ENCODE results near the gene CKAP5.

The CKAP5 gene

DNA sequence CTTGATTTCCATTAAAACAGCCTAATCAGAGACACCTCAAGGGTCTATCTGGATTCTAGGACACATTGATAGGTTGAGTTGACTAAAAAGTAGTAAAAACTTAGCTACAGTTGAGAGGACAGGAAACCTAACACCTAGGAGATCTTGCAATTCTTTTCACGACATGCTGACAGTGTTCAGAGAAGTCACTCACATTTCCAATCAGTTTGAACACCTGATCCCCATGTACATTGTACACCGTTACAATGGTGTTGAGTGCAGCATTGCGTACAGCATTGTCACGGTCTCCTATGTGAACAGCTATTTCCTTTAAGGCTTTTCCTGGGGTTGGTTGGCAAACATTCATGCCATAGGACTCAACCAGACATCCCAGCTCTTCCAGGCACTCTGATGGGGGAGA is 84.3 kb downstream of the CKAP5 start:
- no peak for DNase-seq

DNA sequence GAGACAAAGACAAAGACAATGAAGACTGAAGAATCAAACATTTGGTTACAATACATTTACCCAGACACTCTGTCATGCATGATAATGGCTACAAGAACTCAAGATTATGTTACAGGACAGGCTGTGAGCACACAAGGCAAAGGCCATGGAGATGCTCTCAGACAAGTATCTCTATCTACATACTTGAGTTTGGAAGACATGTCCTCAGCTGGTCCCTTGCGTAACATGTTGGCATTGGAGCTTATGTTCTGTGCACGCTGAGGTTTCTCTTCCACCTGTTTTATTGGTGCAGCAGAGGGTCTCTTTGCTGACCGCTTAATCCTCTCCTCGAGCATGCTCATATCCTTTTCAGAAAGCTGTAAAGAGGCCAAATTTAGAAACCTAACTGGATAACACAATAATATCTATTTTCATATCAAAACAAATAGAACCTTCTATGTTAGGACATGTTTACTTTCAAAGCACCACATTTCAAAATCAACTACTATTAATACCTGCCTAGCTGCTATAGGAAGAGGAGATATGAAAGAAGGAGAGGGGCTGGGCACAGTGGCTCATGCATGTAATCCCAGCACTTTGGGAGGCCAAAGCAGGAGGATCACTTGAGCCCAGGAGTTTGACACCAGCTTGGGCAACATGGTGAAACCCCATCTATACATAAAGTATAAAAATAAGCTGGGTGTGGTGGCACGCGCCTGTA is 85.5 kb downstream of the CKAP5 start:
- no peak for DNase-seq

DNA sequence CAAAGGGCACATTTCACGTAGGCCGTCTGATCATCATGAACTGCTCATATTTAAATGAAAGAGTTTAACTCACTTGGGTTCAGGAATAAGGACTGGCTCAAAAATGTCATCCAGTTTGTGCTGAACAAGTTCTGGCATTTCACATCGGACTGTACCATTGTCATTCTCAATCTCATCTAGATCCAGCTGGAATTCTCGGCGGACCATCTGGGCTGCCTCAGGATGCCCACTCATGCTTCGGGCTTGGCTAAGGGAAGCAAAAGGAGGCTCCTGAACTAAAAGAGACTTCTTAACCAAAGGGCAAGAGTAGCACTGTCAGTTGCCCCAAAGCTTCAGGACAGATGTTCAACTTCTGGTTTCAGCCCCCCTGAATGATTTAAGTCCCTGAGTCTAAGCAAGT is 86.9 kb downstream of the CKAP5 start:
- DNase-seq: no peak

DNA sequence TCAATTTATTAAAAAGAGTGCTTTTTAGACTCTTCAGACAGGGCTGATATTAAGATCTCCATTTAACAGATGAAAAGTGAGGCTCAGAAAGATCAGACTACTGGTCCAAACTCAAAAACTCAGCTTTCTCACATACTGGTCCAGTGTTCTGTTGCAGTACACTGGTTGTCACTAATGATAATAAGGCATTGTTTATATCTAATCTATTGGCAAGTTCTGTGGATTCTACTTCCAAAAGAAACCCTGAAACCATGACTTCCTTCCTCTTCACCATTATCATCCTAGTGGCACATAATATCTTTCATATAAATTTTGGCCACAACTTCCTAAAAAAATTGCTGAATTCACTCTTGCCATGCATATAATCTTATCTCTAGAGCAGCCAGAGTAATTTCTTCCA is 90.1 kb downstream of the CKAP5 start:
- DNase-seq: no peak

DNA sequence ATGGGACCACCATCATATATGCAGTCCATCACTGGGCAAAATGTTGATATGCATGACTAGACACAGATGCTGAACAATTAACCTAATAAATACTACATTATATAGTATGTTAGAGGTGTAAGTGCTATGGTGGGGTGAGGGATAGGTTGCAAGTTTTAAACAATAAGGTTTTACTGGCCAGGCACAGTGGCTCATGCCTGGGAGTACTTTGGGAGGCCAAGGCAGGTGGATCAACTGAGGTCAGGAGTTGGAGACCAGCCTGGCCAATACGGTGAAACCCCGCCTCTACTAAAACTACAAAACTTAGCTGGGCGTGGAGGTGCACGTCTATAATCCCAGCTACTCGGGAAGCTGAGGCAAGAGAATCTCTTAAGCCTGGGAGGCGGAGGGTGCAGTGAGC is 98.9 kb downstream of the CKAP5 start:
- DNase-seq: no peak

DNA sequence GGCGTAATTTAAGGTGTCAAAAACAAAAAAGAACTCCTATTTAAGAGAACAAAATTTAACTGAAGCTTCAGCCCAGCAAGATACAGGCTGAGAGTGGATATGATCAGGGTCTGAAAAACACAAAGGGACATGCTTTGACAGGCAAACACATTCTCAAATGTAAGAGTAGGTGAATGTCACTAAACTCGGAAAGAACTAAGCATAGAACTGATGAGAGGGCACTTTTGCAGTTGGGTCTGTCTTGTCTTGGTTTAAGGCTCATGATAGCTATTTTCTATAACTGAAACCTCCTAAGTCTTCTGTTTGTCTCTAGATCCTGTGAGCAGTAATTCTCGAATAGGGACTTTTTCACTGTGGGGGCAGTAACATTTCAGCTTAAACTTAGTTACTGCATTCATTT is 100.1 kb downstream of the CKAP5 start:
- DNase-seq: no peak

DNA sequence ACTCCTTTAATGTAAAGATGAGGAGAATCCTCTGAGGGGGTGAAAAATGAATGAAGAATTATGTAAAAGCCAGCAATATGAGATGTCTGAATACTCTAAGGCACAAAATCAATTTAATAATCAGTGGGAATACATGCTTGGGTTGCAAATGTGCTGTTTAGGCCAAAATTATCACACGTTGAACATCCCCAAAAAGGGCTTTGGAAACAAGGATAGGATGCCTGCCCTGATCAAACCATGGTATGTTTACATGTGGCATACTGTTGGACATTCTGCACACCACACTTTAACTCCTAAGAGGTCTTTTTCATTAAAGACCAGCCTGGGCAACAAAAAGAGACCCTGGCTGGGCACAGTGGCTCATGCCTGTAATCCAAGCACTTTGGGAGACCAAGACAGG is 100.8 kb downstream of the CKAP5 start:
- DNase-seq: no peak

DNA sequence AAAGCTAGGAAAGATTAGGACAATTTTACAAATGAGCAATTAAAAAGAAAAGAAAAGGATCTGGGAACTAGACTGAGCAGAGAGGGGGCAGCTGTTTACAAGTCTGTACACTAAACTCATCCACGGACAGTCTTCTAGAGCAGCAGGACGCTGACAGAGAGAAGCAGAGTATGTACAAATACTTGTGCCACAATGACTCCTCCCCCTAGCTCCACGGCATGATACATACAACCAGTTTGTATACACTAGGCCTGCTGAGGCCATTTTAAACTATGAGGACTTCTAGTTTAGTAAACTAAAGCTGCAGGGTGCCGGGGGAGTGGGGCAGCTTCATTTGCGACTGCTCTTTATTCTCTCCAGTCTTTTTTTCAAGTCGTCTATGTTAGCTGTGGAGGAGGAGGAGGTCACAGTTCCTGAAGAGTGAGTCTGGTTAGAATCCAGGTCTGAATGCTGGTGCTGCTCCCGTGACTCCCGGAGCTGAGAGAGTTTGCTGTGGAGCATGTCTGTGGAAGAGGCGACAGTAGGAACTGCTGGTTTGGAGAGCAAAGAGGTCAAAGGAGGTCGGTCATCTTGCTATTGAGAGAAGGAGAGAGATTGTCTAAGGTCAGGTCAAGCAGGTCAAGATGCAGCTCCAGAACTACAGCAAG is 102.3 kb downstream of the CKAP5 start:
- no peak for DNase-seq

DNA sequence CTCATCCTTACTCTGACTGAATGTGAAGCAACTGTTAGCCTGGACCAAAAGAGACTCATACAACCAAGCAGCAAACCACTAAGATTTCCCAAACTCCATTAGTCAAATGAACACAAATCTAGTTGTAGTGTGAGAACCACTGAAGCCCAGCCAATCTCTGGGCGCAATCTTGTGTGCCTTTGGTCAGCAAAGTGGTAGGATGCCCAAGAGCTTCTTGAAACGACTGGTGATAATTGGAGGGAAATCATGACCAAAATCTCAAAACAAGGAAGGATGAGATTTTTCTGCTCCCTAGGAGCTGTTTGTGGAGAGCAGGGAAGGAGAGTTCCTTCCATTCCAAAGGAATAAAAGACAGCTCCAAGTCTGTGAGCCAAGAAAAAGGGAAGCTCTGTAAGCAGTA is 103.0 kb downstream of the CKAP5 start:
- no peak for DNase-seq

DNA sequence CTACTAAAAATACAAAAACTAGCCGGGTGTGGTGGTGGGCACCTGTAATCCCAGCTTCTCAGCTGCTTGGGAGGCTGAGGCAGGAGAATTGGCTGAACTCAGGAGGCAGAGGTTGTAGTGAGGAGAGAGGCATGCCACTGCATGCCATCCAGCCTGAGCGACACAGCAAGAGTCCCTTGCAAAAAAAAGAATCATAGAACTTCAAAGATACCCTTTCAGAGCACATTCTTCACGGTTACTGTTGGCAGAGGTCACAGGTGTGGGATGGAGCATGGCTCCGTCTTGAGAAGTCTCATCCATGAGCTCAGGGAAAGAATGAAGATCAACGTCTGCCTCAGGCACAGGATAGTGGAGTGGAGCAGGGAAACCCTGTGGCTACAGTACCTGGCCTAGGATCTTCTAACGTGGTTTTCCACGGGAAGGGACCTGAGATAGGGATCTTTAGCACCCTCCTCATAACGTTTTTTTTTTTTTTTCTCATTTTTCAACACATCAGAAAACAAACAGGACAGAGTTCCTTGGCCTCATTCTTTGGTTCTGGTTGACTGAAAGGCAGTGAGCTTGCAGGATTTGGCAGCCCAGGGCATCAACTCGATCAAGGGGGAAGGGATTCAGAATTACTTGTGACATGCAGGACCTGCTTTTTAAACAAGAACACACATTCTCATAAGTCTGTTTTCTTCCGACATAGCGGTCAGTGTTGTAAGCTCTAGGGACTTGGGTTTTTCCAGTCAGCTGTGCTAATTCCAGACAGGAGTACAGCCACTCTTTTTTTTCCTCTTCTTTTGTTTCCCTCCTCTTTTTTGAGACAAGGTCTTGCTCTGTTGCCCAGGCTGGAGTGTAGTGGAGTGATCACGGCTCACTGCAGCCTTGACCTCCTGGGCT is 104.2 kb downstream of the CKAP5 start:
- no peak for DNase-seq

DNA sequence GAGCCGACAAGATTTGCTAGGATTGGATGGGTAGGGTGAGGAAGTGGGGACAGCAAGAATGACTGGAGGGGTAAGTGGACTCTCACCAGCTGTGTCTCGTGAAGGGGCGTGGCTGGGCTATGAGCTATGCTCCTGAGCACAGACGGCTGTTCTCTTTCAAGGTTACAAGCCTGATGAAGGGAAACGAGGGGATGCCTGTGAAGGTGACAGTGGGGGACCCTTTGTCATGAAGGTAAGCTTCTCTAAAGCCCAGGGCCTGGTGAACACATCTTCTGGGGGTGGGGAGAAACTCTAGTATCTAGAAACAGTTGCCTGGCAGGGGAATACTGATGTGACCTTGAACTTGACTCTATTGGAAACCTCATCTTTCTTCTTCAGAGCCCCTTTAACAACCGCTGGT is 107.2 kb downstream of the CKAP5 start:
- DNase-seq: no peak

DNA sequence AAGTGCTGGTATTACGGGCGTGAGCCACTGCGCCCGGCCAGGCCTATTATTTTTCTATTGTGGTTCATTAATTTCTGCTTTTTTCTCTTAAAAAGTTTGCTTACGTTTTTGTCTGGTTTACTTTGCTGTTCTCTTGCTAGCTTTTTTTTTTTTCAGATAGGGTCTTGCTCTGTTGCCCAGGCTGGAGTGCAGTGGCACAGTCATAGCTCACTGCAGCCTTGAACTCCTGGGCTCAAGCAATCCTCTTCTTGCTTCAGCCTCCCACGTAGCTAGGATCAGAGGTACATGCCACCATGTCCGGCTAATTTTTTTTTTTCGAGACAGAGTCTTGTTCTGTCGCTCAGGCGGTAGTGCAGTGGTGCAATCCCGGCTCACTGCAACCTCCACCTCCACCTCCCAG is 108.4 kb downstream of the CKAP5 start:
- no peak for DNase-seq

DNA sequence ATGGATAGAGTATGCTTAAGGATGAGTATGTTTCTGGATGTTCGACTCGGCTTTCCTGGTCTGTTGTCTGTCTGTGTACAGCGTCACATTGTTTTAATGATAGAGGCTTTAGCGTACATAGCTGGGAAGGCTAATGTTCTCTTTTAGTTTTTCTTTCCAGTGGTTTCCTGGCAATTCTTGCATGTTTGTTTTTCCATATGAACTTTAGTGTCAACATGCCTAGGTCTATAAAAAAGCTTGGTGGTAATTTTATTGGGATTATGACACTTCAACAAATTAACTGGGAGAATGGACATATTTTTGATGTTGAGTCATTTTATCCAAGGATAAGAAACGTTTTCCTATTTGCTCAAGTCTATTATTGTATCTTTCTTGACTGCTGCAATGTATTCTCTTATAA is 109.5 kb downstream of the CKAP5 start:
- DNase-seq: no peak

DNA sequence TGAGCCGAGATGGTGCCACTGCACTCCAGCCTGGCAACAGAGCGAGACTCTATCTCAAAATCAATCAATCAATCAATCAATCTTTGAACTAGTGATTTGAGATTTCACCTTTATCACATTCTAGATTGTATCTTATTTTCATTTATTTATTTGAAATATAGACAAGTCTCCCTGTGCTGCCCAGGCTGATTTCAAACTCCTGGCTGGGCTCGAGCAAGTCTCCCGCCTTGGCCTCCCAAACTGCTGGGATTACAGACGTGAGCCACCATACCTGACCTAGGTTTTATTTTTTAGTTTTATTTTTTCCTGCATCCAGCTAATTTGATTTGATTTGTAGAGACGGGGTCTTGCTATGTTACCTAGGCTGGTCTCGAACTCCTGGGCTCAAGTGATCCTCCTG is 109.9 kb downstream of the CKAP5 start:
- no peak for DNase-seq

DNA sequence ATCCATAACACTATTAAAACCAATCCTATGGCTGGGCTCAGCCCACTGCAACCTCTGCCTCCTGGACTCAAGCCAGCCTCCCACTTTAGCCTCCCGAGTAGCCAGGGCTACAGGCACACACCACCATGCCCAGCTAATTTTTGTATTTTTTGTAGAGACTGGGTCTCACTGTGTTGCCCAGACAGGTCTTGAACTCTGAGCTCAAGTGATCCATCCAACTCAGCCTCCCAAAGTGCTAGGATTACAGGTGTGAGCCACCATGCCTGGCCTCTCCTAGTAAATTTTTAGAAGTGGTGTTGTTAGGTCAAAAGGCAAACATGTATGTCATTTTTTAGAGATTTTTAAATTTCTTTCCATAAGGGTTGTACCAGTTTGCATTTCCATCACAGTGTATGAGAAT is 112.8 kb downstream of the CKAP5 start:
- no peak for DNase-seq

DNA sequence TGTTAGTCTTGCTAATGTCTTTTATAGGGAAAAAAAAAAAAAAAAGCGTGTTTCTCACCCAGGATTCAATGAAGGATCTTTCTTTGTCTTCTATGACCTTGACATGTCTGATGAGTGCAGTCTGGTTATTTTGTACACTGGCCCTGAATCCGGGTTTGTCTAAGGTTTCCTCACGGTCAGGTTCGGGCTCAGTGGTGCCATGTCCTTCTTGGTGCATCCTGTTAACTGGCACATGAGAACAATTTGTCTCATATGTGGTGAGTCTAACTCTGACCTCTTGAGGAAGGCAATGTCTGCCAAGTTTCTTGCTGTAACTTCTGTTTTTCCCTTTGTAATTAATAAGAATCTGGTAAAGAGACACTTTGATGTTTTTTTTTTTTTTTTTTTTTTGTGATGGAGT is 114.5 kb downstream of the CKAP5 start:
- no peak for DNase-seq

DNA sequence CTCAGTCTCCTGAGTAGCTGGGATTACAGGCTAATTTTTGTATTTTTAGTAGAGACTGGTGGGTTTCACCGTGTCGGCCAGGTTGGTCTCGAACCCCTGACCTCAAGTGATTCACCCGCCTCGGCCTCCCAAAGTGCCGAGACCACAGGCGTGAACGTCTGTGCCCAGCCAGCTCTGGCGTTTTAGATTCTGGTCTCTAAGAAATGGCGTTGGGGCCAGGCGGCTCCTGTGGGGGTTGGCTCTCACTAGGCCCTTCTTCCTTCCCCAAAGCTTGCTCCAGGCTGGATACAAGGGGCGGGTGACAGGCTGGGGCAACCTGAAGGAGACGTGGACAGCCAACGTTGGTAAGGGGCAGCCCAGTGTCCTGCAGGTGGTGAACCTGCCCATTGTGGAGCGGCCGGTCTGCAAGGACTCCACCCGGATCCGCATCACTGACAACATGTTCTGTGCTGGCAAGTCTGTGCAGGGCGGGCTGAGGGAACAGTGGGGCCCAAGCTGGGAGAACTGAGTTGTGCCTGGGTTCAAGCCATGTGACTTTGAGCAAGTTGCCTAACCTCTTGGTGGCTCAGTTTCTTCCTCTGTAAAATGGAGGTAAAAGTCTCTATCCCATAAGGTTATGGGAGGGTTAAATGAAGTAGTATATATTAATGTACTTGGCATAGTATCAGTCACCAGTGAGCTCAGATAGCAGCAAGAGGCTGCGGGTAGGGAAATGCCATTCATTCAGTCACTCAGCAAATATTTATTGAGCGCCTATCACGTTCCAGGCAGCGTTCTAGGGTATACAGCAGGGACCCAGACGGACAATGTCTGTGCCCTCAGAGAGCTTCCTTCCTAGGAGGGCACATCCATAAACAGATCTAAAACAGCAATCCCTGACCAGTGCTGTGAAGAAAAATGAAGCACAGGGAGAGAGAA is 116.7 kb downstream of the CKAP5 start:
- no peak for DNase-seq

DNA sequence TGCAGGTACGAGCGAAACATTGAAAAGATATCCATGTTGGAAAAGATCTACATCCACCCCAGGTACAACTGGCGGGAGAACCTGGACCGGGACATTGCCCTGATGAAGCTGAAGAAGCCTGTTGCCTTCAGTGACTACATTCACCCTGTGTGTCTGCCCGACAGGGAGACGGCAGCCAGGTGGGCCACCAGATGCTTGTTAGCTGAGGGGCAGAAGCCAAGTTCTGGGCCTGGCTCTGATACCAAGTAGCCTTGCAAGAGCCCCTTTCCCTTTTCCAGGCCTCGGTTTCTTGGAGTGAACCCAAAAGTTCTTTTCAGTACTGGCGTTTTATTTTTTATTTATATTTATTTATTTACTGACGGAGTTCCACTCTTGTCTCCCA is 117.4 kb downstream of the CKAP5 start:
- no peak for DNase-seq

DNA sequence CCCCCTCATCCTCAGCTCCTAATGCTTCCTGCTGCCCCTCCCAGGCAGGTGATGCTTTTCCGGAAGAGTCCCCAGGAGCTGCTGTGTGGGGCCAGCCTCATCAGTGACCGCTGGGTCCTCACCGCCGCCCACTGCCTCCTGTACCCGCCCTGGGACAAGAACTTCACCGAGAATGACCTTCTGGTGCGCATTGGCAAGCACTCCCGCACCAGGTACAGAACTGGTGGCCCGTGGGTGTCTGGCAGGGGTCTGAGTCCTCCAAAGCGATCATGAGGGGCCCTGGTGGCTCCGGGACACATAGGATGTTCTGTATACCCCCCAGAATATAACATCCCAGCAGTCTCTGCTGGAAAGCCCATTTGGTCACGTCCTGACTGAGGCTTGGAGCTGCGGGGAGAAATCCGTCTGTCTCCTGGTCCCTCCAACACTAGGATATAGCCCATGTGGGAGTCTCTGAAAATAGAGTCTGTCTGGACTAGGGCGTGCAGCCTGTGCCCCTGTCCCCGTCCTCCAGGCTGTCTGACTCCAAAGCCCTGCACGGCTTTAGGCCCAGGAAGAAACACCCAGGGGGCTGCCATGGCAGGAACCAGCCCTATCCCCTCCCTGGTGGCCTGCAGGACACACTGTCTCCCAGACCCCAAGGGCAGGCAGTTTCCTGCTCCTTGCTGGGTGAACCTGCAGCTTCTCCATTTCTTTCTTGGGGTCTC is 118.0 kb downstream of the CKAP5 start:
- no peak for DNase-seq

DNA sequence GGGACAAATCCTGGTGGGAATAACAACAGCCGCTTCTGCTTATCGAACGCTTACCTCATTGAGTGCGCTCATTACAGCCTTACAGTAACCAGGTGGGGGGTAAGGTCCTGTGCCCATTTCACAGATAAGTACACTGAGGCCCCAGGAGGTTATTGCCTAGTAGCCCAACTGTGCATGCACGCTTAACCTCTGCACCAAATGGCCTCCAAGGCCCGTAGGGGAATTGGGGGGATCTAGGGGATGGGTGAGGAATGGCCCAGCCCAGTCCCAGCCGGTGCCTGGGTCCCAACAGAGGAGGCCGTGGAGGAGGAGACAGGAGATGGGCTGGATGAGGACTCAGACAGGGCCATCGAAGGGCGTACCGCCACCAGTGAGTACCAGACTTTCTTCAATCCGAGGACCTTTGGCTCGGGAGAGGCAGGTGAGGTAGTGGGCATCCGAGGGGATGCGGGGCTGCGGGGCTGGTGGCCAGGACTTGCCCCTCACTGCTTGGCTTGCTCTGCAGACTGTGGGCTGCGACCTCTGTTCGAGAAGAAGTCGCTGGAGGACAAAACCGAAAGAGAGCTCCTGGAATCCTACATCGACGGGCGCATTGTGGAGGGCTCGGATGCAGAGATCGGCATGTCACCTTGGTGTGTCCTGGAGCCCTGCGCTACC is 119.7 kb downstream of the CKAP5 start:
- DNase-seq: no peak

DNA sequence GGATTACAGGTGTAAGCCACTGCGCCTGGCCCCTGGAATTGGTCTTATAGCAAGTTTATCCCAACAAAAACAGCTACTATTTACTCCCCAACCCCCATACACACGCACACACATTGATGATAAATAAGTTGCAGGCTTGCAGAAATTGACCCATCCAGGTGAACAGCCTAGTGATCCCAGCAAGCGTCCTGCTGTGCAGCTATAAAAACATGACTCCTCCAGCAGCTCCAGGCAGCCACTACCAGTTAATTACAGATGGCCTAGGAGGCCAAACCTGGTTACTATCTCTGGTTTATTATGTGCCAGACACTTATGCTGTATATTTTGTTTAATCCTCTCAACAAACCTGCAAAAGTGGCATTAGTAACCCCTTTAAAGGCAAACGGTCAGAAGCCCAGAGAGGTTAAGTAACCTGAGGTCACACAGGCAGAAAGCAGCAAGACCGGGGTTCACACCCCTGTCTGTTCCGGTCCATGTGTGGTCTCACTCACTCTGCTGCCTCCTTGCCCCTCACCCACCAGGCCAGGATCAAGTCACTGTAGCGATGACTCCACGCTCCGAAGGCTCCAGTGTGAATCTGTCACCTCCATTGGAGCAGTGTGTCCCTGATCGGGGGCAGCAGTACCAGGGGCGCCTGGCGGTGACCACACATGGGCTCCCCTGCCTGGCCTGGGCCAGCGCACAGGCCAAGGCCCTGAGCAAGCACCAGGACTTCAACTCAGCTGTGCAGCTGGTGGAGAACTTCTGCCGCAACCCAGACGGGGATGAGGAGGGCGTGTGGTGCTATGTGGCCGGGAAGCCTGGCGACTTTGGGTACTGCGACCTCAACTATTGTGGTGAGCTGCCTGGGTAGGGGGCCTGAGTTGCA is 120.5 kb downstream of the CKAP5 start:
- no peak for DNase-seq

Data from activated effector memory CD4-positive, alpha-beta T cell treated with Interleukin-2 at 50 U/mL for 16 hours (primary cell).